CD4-positive, alpha-beta T cell treated with Interleukin-10 for 1 hour (primary cell): Measurements from ENCODE around the gene SGIP1.

Experiments
- DNase-seq: peaks from one replicate; pipeline ENCODE4 v3.0.0-alpha.2; 2020

The SGIP1 gene

GRCh38 chr1:66521721-66522365 is 12.1 kb upstream of the SGIP1 start:
- no peak for DNase-seq

- no peak for DNase-seq
These were observed 10.4 kb upstream of the SGIP1 start for GRCh38 chr1:66523562-66523961.

- DNase-seq: no peak
These were observed 8.9 kb upstream of the SGIP1 start for GRCh38 chr1:66525086-66525485.

GRCh38 chr1:66526036-66526435 is 7.9 kb upstream of the SGIP1 start:
- no peak for DNase-seq

- no peak for DNase-seq
These were observed 7.0 kb upstream of the SGIP1 start for GRCh38 chr1:66526991-66527390.

GRCh38 chr1:66527686-66528085 is 6.3 kb upstream of the SGIP1 start:
- no peak for DNase-seq

GRCh38 chr1:66528580-66528979 is 5.4 kb upstream of the SGIP1 start:
- no peak for DNase-seq

- no peak for DNase-seq
These were observed 1.7 kb upstream of the SGIP1 start for GRCh38 chr1:66532214-66532613.

- DNase-seq: no peak
These were observed 862 bp upstream of the SGIP1 start for GRCh38 chr1:66532798-66533783.

- DNase-seq: no peak
These were observed 1.1 kb downstream of the SGIP1 start for GRCh38 chr1:66535061-66535460.

GRCh38 chr1:66535853-66536252 is 1.9 kb downstream of the SGIP1 start:
- no peak for DNase-seq

GRCh38 chr1:66537718-66538117 is 3.8 kb downstream of the SGIP1 start:
- no peak for DNase-seq

GRCh38 chr1:66539491-66539890 is 5.5 kb downstream of the SGIP1 start:
- DNase-seq: no peak

GRCh38 chr1:66540434-66541032 is 6.6 kb downstream of the SGIP1 start:
- DNase-seq: no peak

GRCh38 chr1:66542314-66542713 is 8.4 kb downstream of the SGIP1 start:
- no peak for DNase-seq

GRCh38 chr1:66542811-66543767 is 9.1 kb downstream of the SGIP1 start:
- no peak for DNase-seq

GRCh38 chr1:66546047-66546810 is 12.3 kb downstream of the SGIP1 start:
- DNase-seq: no peak

- DNase-seq: no peak
These were observed 15.1 kb downstream of the SGIP1 start for GRCh38 chr1:66549017-66549416.

GRCh38 chr1:66550243-66550642 is 16.3 kb downstream of the SGIP1 start:
- no peak for DNase-seq

- DNase-seq: no peak
These were observed 18.3 kb downstream of the SGIP1 start for GRCh38 chr1:66552287-66552686.

GRCh38 chr1:66552829-66553228 is 18.9 kb downstream of the SGIP1 start:
- no peak for DNase-seq

- DNase-seq: no peak
These were observed 19.9 kb downstream of the SGIP1 start for GRCh38 chr1:66553846-66554245.
